Measurements from ENCODE around the gene PLAGL2. TPM values are rescaled to one million over a fixed set of nuclear protein-coding genes. Genes with fewer than 3 reads are reported as not detected.

Gene PLAGL2
- polyA plus RNA-seq, 1 donor = 11.5 TPM

DNA sequence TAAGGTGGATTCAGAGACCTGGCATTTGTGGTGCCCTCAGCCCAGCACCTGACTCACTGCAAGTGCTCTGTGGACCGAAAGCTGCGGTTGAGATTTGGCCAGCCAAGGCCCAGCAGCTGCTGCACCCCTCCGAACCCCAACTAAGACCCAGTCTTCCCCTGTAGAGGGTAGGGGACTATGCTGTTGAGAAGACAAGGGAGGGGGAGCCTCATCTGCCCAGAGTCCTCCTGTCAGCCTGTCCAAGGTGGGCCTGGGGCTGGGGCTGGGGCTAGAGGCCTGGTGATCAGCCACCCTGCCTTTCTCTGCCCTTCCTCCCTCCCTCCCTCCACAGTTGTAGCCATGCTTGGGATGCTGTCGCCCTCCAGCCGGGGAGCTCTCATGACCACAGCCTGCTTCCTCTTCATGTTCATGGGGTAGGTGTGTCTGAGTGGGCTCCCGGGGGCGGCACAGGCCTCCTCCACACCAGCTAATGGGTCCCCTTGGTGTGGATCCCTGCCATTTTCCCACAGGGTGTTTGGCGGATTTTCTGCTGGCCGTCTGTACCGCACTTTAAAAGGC lies 57.2 kb downstream of the PLAGL2 start:
- no peak for DNase-seq

DNA sequence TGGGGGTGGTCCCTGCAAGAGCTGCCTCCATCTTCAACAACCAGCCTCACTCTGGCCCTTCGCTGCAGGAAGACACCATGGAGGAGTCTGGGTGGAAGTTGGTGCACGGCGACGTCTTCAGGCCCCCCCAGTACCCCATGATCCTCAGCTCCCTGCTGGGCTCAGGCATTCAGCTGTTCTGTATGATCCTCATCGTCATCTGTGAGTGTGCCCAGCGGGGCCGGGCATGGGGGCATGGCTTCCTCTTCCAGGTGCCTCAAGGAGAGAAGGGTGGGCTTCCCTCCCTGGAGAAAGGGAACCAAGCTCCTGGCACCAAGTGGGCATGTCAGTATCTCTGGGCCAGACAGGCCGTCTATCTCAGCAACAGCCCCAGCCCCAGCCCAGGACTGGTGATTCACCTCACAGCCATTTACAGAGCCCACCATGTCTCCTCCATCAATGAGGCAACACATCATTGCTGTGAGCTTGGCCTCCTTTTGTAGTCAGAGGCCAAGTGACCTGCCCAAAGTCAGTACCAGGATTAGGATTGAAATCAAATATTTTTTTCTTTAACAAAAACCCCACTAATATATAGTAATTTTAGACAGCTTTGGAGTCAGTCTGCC lies 57.9 kb downstream of the PLAGL2 start:
- DNase-seq = no peak

DNA sequence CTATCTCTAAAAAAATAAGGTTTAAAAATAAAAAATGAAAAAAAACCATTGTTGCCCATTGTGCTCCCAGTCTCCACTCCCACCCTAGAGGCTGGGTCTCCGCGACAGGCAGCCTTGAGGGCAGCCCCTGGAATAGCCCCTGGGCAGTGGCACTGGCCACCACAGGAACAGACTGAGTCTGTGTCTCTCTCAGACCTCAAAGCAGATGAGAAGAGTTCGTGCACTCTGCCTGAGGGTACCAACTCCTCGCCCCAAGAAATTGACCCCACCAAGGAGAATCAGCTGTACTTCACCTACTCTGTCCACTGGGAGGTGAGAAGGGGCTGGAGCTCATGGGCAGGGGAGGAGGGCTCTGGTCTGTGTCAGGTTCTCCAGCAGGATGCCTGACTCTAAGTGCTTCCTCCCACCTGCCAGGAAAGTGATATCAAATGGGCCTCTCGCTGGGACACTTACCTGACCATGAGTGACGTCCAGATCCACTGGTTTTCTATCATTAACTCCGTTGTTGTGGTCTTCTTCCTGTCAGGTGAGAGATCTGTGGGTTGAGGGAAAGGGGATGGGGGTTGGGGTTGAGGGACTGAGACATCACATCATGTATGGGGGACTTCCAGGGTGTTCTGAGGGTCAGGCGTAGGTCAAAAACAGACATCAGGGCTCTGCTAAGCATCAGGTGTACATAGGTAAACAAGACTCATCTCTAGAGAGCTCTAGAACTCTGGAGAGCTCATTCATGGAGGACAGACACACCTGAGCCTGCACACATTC lies 62.5 kb downstream of the PLAGL2 start:
- no peak for DNase-seq

DNA sequence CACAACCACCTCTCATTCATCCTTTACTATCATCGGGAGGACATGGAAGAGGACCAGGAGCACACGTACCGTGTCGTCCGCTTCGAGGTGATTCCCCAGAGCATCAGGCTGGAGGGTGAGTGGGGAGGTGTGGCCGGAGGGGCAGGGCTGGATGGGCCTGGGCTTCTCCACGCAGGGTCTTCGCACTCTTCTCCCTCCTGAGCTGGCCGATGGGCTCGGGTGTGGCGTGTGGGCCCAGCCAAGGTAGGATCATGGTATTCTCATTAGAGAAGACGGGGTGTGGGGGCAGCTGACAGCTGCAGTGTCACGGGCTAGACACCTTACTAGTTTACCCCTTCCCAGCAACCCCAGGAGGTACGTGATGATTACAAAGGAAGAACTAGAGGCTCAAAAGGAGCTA lies 64.6 kb downstream of the PLAGL2 start:
- DNase-seq = no peak

Other genes starting within 250 kb of the PLAGL2 start
- gene XKR7, start 239.6 kb downstream of the PLAGL2 start, polyA plus RNA-seq (ENCODE audit: insufficient read length) = 0.05 TPM
- 6.8 TPM for gene CCM2L, start 197.3 kb downstream of the PLAGL2 start, polyA plus RNA-seq (ENCODE audit: insufficient read length)
- gene HCK, start 155.5 kb downstream of the PLAGL2 start, polyA plus RNA-seq (ENCODE audit: insufficient read length) = 5.0 TPM
- 42.4 TPM for gene TM9SF4, start 98.0 kb downstream of the PLAGL2 start, polyA plus RNA-seq (ENCODE audit: insufficient read length)
- gene POFUT1, start 137 bp upstream of the PLAGL2 start, polyA plus RNA-seq (ENCODE audit: insufficient read length) = 30.0 TPM
- gene KIF3B, start 69.9 kb upstream of the PLAGL2 start, polyA plus RNA-seq (ENCODE audit: insufficient read length) = 11.0 TPM
- gene ASXL1, start 150.6 kb upstream of the PLAGL2 start, polyA plus RNA-seq (ENCODE audit: insufficient read length) = 42.1 TPM

All from hindlimb muscle (tissue), 1 donor.